K562 (cell line): Measurements from ENCODE around the gene ELAC2. TPM values are rescaled to one million over a fixed set of nuclear protein-coding genes. Genes with fewer than 3 reads are reported as not detected.

ENCODE experiments used
- ATAC-seq: fragments of 200-7000 bp; cut with Tn5 transposase; 3 replicates; pipeline ENCODE4 v1.9.1; 2020; ENCODE audit warnings: moderate library complexity
- BruUV-seq: library from RNA; stranded (reverse); fragments of 400-500 nt; replicated peaks from 2 replicates; lab custom pipeline; 2021; lab: Mats Ljungman, UMichigan
- CTCF ChIA-PET: fragments of 300-600 bp; formaldehyde crosslinking; extraction: SDS; loops from one replicate; lab custom pipeline; 2021; ENCODE audit warnings: low intra/inter-chr PET ratio; lab: Yijun Ruan, JAX
- POLR2A ChIA-PET: fragments of 300-600, 350-650 bp; sonication (Branson Sonifier 250); formaldehyde crosslinking; extraction: SDS; loops from one replicate; lab custom pipeline; 2021; ENCODE audit warnings: antibody characterized with exemption, inconsistent platforms; lab: Yijun Ruan, JAX
- DNase-seq, 4 experiments: peaks; one replicate each; pipeline versions ENCODE4 v3.0.0 to v3.0.0-alpha.2; 2011 to 2018; ENCODE audit warnings: low spot score in 3 of 4, mixed read lengths in 3 of 4; ENCODE audit errors: extremely low read depth in 1 of 4
- FAIRE-seq: peaks from 2 replicates; lab custom pipeline; 2011; peaks lifted over from hg19 to GRCh38; lab: Jason Lieb, UNC
- H2AFZ ChIP-seq: 2 replicates; pipeline ENCODE4 v1.6.0; 2011; ENCODE audit warnings: low read depth, low read length, control low read depth, inconsistent platforms
- H3K27ac ChIP-seq: fragments of 200-600 bp; 3 replicates; pipeline ENCODE4 v1.8.0; 2011; ENCODE audit warnings: low read depth, mild to moderate bottlenecking, control low read depth, inconsistent platforms, low read length, moderate library complexity, mixed read lengths; ENCODE audit errors: extremely low read depth
- H3K27me3 ChIP-seq, 2 experiments: fragments of 300-600 bp in 1 of 2; 2 replicates in 1 of 2; 3 replicates in 1 of 2; pipeline versions ENCODE4 v1.6.0 to v1.8.0; 2011; ENCODE audit warnings: inconsistent platforms in 2 of 2, low read length in 2 of 2, mild to moderate bottlenecking in 1 of 2, mixed read lengths in 1 of 2, moderate library complexity in 1 of 2; ENCODE audit not compliant: control insufficient read depth in 2 of 2, insufficient read depth in 2 of 2
- H3K36me3 ChIP-seq: fragments of 300-600 bp; 3 replicates; pipeline ENCODE4 v1.8.0; 2011; ENCODE audit warnings: mild to moderate bottlenecking, low read length, inconsistent platforms; ENCODE audit not compliant: control insufficient read depth, insufficient read depth
- H3K4me1 ChIP-seq, 2 experiments: fragments of 200-600 bp in 1 of 2; replicated peaks in 1 of 2; 2 replicates in 1 of 2; 3 replicates in 1 of 2; pipeline versions ENCODE4 v1.5.1 to v1.8.0; 2011; ENCODE audit warnings: inconsistent platforms in 2 of 2, low read length in 2 of 2, mild to moderate bottlenecking in 1 of 2, mixed read lengths in 1 of 2, moderate library complexity in 1 of 2; ENCODE audit not compliant: control insufficient read depth in 2 of 2, insufficient read depth in 2 of 2
- H3K4me2 ChIP-seq: 2 replicates; pipeline ENCODE4 v1.6.1; 2011; ENCODE audit warnings: low read length, control low read depth, inconsistent platforms, mixed read lengths; ENCODE audit not compliant: insufficient read depth
- H3K4me3 ChIP-seq: fragments of 200-600 bp; sonication (generic), shearing (Covaris generic); 2 replicates; pipeline ENCODE4 v1.5.1; 2016; ENCODE audit warnings: control low read depth, inconsistent platforms
- H3K79me2 ChIP-seq: fragments of 200-600 bp; 3 replicates; pipeline ENCODE4 v1.8.0; 2011; ENCODE audit warnings: low read length, inconsistent platforms; ENCODE audit not compliant: control insufficient read depth, insufficient read depth
- H3K9ac ChIP-seq, 2 experiments: 2 replicates each; pipeline versions ENCODE4 v1.6.0 to v1.6.1; 2011; ENCODE audit warnings: low read depth in 2 of 2, low read length in 2 of 2, control low read depth in 1 of 2, inconsistent platforms in 1 of 2, mild to moderate bottlenecking in 1 of 2, mixed read lengths in 1 of 2; ENCODE audit not compliant: insufficient read depth in 1 of 2
- H3K9me1 ChIP-seq: one replicate; pipeline ENCODE4 v1.6.0; 2011; ENCODE audit warnings: inconsistent platforms, mild to moderate bottlenecking, low read length, moderate library complexity; ENCODE audit not compliant: control insufficient read depth, insufficient read depth
- H3K9me3 ChIP-seq: replicated peaks from 2 replicates; pipeline ENCODE4 v1.5.1; 2011; ENCODE audit warnings: low read depth, low read length, inconsistent platforms; ENCODE audit not compliant: control insufficient read depth, insufficient read depth
- H4K20me1 ChIP-seq: replicated peaks from 2 replicates; pipeline ENCODE4 v1.6.1; 2011; ENCODE audit warnings: low read length, inconsistent platforms, mixed read lengths; ENCODE audit not compliant: control insufficient read depth, insufficient read depth
- ATF4 ChIP-seq: fragments of 450-650 bp; formaldehyde crosslinking; IDR thresholded peaks from 2 replicates; pipeline ENCODE4 v1.4.0; 2022; ENCODE audit warnings: mild to moderate bottlenecking, moderate library complexity
- BACH1 ChIP-seq: fragments of 200-800 bp; sonication (Bioruptor generic); IDR thresholded peaks from 2 replicates; pipeline ENCODE4 v1.6.1; 2016; ENCODE audit warnings: missing genetic modification characterization, missing compliant biosample characterization
- CC2D1A ChIP-seq: fragments of 450-650 bp; IDR thresholded peaks from 2 replicates; pipeline ENCODE4 v1.6.1; 2017; ENCODE audit warnings: mild to moderate bottlenecking
- CREBBP ChIP-seq: IDR thresholded peaks from one replicate; pipeline ENCODE4 v1.6.1; 2012; ENCODE audit warnings: low read depth, mild to moderate bottlenecking, control low read depth, inconsistent platforms, low read length
- MTA3 ChIP-seq: fragments of 450-650 bp; formaldehyde crosslinking; IDR thresholded peaks from 2 replicates; pipeline ENCODE4 v1.6.1; 2017; ENCODE audit warnings: mild to moderate bottlenecking, borderline replicate concordance
- NCOA6 ChIP-seq: fragments of 450-650 bp; IDR thresholded peaks from 2 replicates; pipeline ENCODE4 v1.6.1; 2017; ENCODE audit warnings: mild to moderate bottlenecking
- PCBP2 ChIP-seq: fragments of 200-400 bp; formaldehyde crosslinking; IDR thresholded peaks from 2 replicates; pipeline ENCODE4 v1.6.1; 2018; ENCODE audit warnings: low read length, low read depth, mild to moderate bottlenecking, moderate library complexity; ENCODE audit not compliant: poor library complexity, severe bottlenecking
- RBM14 ChIP-seq: fragments of 200-400 bp; formaldehyde crosslinking; IDR thresholded peaks from 2 replicates; pipeline ENCODE4 v1.6.1; 2018; ENCODE audit warnings: low read depth, mild to moderate bottlenecking, low read length, moderate library complexity, borderline replicate concordance; ENCODE audit not compliant: insufficient read depth
- SRF ChIP-seq, 2 experiments: fragments of 250-450, 450-650 bp in 1 of 2; sonication (Bioruptor Pico) in 1 of 2; sonication (generic) in 1 of 2; formaldehyde crosslinking; IDR thresholded peaks; 2 replicates each; pipeline versions ENCODE4 v1.5.0 to v1.5.1; 2020 to 2022; ENCODE audit warnings: mild to moderate bottlenecking in 1 of 2, missing genetic modification reagents in 1 of 2
- TSC22D4 ChIP-seq: fragments of 450-650 bp; IDR thresholded peaks from 2 replicates; pipeline ENCODE4 v1.6.1; 2016; ENCODE audit warnings: missing genetic modification characterization, missing biosample characterization, control low read depth
- ZC3H11A ChIP-seq: IDR thresholded peaks from 2 replicates; pipeline ENCODE4 v1.6.1; 2012; ENCODE audit warnings: low read depth, low read length, improper control_type of control experiment
- ZNF23 ChIP-seq: fragments of 250-450 bp; sonication (Bioruptor Pico); IDR thresholded peaks from 2 replicates; pipeline ENCODE4 v1.4.0; 2020; ENCODE audit warnings: mild to moderate bottlenecking
- ZNF253 ChIP-seq: fragments of 250-450 bp; sonication (Bioruptor Pico); conservative IDR thresholded peaks from 2 replicates; pipeline ENCODE4 v1.6.1; 2021; ENCODE audit warnings: mild to moderate bottlenecking
- whole genome bisulfite sequencing: fragments of 100-300 bp; shearing (Covaris generic); methylation state at CpG from one replicate; pipeline ENCODE4 v1.1.6; 2016; ENCODE audit warnings: low coverage, mixed read lengths; ENCODE audit not compliant: insufficient coverage; ENCODE audit errors: missing lambda C conversion rate; 5-methylcytosine and 5-hydroxymethylcytosine counted together
- in situ Hi-C: fragments of 300-500 bp; cut with MboI; formaldehyde crosslinking; loops from 4 replicates; pipeline ENCODE4 v1.15.0; 2018; ENCODE audit warnings: inconsistent platforms, mixed read lengths
- intact Hi-C: fragments of 100-400 bp; cut with micrococcal nuclease; formaldehyde crosslinking; loops from 2 replicates; pipeline ENCODE4 v1.14.2; 2022
- polyA plus RNA-seq, 8 experiments: library from polyadenylated mRNA; depleted of rRNA in 4 of 8; stranded (reverse) in 5 of 8; unstranded in 3 of 8; fragments of >200 nt; fragmentation: Nextera tagmentation in 2 of 8; fragmentation: Illumina TruSeq in 1 of 8; extraction: Ambion mirVana in 2 of 8; extraction: Trizol in 1 of 8; gene quantifications; 2 replicates each; pipeline versions ENCODE4 v1.2.1 to v1.2.3, GENCODE V29; 2011 to 2014; ENCODE audit warnings: inconsistent platforms in 1 of 8, missing spikeins in 1 of 8
- total RNA-seq, 7 experiments: library from RNA; depleted of rRNA in 6 of 7; stranded (reverse); fragments of >200 nt in 6 of 7; fragmentation: Illumina TruSeq in 2 of 7; extraction: Trizol in 2 of 7; gene quantifications; 2 replicates each; pipeline versions ENCODE4 v1.2.1 to v1.2.3, GENCODE V29; 2011 to 2021; ENCODE audit warnings: low replicate concordance in 1 of 7
- TF ChIP-seq, protein P1 (sequence below): fragments of 450-650 bp; formaldehyde crosslinking; conservative IDR thresholded peaks from 2 replicates; pipeline ENCODE4 v1.4.0; 2022; ENCODE audit warnings: mild to moderate bottlenecking, missing genetic modification characterization
- TF ChIP-seq, protein P2 (sequence below), 3 experiments: fragments of 200-800 bp in 1 of 3; sonication (Bioruptor generic) in 1 of 3; sonication (generic) in 1 of 3; formaldehyde crosslinking in 1 of 3; IDR thresholded peaks; 2 replicates each; pipeline versions ENCODE4 v1.6.1 to v1.8.0; 2016 to 2022; ENCODE audit warnings: mild to moderate bottlenecking in 2 of 3, missing compliant biosample characterization in 2 of 3, missing genetic modification characterization in 2 of 3, missing genetic modification reagents in 1 of 3

ELAC2 gene
- total and polyA plus RNA-seq, 9 of the 15 experiments (the other 6 are each of a cell fraction or from before 2014, with no cell fraction given), result 4.5 to 129 (median 70.6) TPM

DNA sequence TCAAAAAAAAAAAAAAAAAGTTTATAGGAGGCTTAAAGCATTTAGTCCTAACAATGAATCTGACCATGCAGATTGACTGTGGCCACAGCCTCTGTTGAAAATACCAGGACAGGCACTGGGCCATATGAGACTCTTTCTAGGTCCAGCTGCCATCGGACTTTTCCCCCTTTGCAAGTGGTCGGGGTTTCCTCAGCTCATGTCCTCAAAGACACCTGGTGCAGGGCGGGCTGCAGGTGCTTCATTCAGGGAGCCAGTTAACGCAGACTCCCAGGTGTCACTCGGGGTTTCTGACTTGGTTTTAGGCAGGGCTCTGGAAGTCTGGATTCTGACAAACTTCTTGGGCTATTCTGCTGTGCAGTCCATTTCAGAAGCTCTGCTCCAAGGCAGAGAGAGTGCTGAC lies 20.9 kb downstream of the ELAC2 start (continued):
- TF ChIP-seq, protein P1, sequence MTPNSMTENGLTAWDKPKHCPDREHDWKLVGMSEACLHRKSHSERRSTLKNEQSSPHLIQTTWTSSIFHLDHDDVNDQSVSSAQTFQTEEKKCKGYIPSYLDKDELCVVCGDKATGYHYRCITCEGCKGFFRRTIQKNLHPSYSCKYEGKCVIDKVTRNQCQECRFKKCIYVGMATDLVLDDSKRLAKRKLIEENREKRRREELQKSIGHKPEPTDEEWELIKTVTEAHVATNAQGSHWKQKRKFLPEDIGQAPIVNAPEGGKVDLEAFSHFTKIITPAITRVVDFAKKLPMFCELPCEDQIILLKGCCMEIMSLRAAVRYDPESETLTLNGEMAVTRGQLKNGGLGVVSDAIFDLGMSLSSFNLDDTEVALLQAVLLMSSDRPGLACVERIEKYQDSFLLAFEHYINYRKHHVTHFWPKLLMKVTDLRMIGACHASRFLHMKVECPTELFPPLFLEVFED (CRISPR knock-in tag), result no peak

GRCh38 chr17:12996357-12996756 lies 21.5 kb downstream of the ELAC2 start:
- Histone ChIP-seq H3K4me2 (no peak overlapping the region), H3K79me2 (no peaks in the 10 kb centered on the region), H3K9me3 (no peaks in the 10 kb centered on the region), H3K4me3 (no peak overlapping the region), H3K27me3 (no peaks in the 10 kb centered on the region), H3K27ac (no peak overlapping the region), H2AFZ (no peak overlapping the region), H3K9ac (no peak overlapping the region), H4K20me1 (no peaks in the 10 kb centered on the region), H3K36me3 (peaks cover 95% of the 10 kb centered on the region; the same call in 2 of the 3 replicates), H3K4me1 (no peaks in the 10 kb centered on the region), H3K9me1 (no peaks in the 10 kb centered on the region)
- FAIRE-seq (no peak), ATAC-seq (no peak), DNase-seq (no peak)
- ChIA-PET POLR2A (interaction anchor here (0.7 to 1.0 kb wide), 2 partner anchors 11 to 34 kb away, joined by 3 read pairs; no protein-coding TSS in a partner anchor), CTCF (no interaction called here)
- intact Hi-C loops, result no loop called here
- WGBS, result 93% methylated on average over 8 of the region's 10 CpGs
- no peak for TF ChIP-seq ATF4 (CRISPR knock-in tag)
- TF ChIP-seq SRF (CRISPR knock-in tag; IDR thresholded peaks at IDR 0.05), result no peak
- no peak for TF ChIP-seq CC2D1A
- TF ChIP-seq CREBBP, result no peak
- TF ChIP-seq TSC22D4, result no peak
- TF ChIP-seq ZNF23 (CRISPR knock-in tag), result no peak
- no peak for TF ChIP-seq PCBP2
- no peak for TF ChIP-seq RBM14
- TF ChIP-seq ZNF253 (CRISPR knock-in tag), result no peak
- TF ChIP-seq NCOA6, result no peak
- no peak for TF ChIP-seq ZC3H11A
- TF ChIP-seq MTA3, result no peak
- no peak for TF ChIP-seq BACH1 (tag)
- TF ChIP-seq, protein P2, sequence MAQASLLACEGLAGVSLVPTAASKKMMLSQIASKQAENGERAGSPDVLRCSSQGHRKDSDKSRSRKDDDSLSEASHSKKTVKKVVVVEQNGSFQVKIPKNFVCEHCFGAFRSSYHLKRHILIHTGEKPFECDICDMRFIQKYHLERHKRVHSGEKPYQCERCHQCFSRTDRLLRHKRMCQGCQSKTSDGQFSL (CRISPR knock-in tag; IDR thresholded peaks at IDR 0.05), result no peak
- TF ChIP-seq, protein P2 (tag; IDR thresholded peaks at IDR 0.05), result no peak
- in situ Hi-C loops, result no loop called here
- BruUV-seq, result no TSS peak
